ENCODE results near the gene SLC36A3.

DNA sequence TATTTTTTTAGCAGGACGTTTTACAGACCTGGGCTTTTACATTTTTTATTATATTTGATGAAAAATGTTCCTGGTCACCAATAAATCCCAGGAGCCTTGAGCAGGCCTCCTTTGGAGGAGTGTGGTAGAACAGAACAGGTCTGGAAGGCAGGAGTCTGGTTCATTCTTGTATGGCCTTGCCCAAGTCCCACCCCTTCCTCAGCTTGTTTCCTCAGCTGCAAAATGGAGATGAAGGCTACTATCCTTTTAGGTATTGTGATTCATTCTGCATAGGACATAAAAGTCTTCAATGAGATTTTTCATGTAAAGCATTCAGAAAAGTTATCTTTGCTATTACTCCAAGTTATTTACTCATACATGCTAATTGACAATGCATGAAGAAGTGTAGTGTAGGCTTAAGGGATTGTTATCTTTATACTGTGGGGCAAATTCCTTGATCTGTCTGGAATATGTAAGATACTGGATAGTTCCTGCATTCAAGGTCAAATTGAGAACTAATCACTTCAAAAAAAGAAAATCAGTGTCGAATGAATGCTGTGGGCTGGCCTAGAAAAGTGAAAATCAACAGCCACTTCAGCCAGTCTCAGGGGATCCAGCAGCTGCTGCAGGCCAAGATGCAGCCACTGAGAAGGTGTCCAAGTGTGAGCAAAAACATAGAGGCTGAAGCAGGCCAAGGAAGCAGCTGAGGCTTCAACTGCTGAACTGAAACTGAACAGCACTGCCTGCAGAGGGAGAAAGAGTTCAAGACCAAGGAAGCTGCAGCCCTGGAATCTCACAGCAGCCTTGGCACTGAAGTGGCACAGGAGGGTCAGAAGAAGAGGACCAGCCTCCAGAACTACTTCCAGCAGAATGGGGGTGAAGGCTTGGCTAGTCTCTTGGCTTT, 15.5 kb upstream of the SLC36A3 start:
- TF ChIP-seq GATA3 (IDR thresholded peaks at IDR 0.05; ENCODE audit: low read depth, low read length) (no peak), GATA2 (IDR thresholded peaks at IDR 0.05; ENCODE audit: low read depth, low read length) (no peak)
